Parathyroid adenoma (tissue), 2 donors: ENCODE measurements around the gene CCDC89.

ENCODE experiments used
- H2AFZ ChIP-seq: fragments of 300-600 bp; sonication (generic); one replicate; pipeline ENCODE4 v1.7.0; 2017; ENCODE audit warnings: antibody characterized with exemption, mild to moderate bottlenecking
- H3K27ac ChIP-seq: fragments of 300-600 bp; sonication (generic); one replicate; pipeline ENCODE4 v1.7.0; 2017
- H3K27me3 ChIP-seq: fragments of 300-600 bp; sonication (generic); one replicate; pipeline ENCODE4 v1.7.0; 2017; ENCODE audit warnings: low read length; ENCODE audit not compliant: control insufficient read depth, insufficient read depth
- H3K36me3 ChIP-seq: fragments of 300-600 bp; sonication (generic); one replicate; pipeline ENCODE4 v1.7.0; 2017; ENCODE audit warnings: low read length; ENCODE audit not compliant: control insufficient read depth, insufficient read depth
- H3K4me1 ChIP-seq: fragments of 300-600 bp; sonication (generic); one replicate; pipeline ENCODE4 v1.7.0; 2017; ENCODE audit warnings: control low read depth
- H3K4me2 ChIP-seq: fragments of 300-600 bp; sonication (generic); one replicate; pipeline ENCODE4 v1.7.0; 2017; ENCODE audit warnings: low read length
- H3K4me3 ChIP-seq: fragments of 300-600 bp; sonication (generic); one replicate; pipeline ENCODE4 v1.7.0; 2017; ENCODE audit warnings: low read depth, low read length
- H3K79me2 ChIP-seq: fragments of 300-600 bp; sonication (generic); one replicate; pipeline ENCODE4 v1.7.0; 2017; ENCODE audit warnings: control low read depth
- H3K9ac ChIP-seq: fragments of 300-600 bp; sonication (generic); one replicate; pipeline ENCODE4 v1.7.0; 2017; ENCODE audit warnings: mild to moderate bottlenecking
- H3K9me3 ChIP-seq: fragments of 300-600 bp; sonication (generic); one replicate; pipeline ENCODE4 v1.7.0; 2017; ENCODE audit warnings: low read length; ENCODE audit not compliant: control insufficient read depth
- CTCF ChIP-seq: fragments of 300-600 bp; sonication (generic); IDR thresholded peaks from one replicate; pipeline ENCODE4 v1.7.0; 2017; ENCODE audit warnings: antibody characterized with exemption, mild to moderate bottlenecking
- donor health status: primary hyperparathyroidism.

Gene CCDC89

GRCh38 chr11:85664615-85665481 is 21.1 kb downstream of the CCDC89 start, which contains the start of gene CREBZF:
Gene CREBZF, minus strand, starts transcription at chr11:85665129. Its CDS starts 254 bp downstream, at chr11:85664875.
- no peak for TF ChIP-seq CTCF

GRCh38 chr11:85663753-85664614 is 22.0 kb downstream of the CCDC89 start:
- Histone ChIP-seq H3K27ac (peak overlapping the region; percentile 96), H3K4me1 (peaks cover 6% of the 10 kb centered on the region), H3K79me2 (peaks cover 2% of the 10 kb centered on the region), H3K4me2 (peak overlapping the region; percentile 81), H3K4me3 (peak overlapping the region; percentile 80), H3K9me3 (no peaks in the 10 kb centered on the region), H2AFZ (peak overlapping the region; percentile 84), H3K36me3 (no peaks in the 10 kb centered on the region), H3K9ac (peak overlapping the region; percentile 98), H3K27me3 (no peaks in the 10 kb centered on the region)
- TF ChIP-seq CTCF = peak; percentile 63

More at GRCh38 chr11:85664615-85665481, 21.1 kb downstream of the CCDC89 start, which contains the start of gene CREBZF:
- no peaks in the 10 kb centered on the region for H3K27me3 ChIP-seq
- H3K36me3 ChIP-seq = no peaks in the 10 kb centered on the region
- H3K9ac ChIP-seq = peak within 1 kb of the TSS; percentile 98
- H3K79me2 ChIP-seq = peaks cover 2% of the 10 kb centered on the region
- H3K27ac ChIP-seq = peak within 1 kb of the TSS; percentile 96
- H3K4me3 ChIP-seq = peak within 1 kb of the TSS; percentile 80
- no peaks in the 10 kb centered on the region for H3K9me3 ChIP-seq
- peak within 1 kb of the TSS; percentile 84 for H2AFZ ChIP-seq
- peaks cover 6% of the 10 kb centered on the region for H3K4me1 ChIP-seq
- H3K4me2 ChIP-seq = peak within 1 kb of the TSS; percentile 81

- no peak for TF ChIP-seq CTCF
- no peaks in the 10 kb centered on the region for H3K36me3 ChIP-seq
- peaks cover 6% of the 10 kb centered on the region for H3K4me1 ChIP-seq
- H3K9ac ChIP-seq = no peak overlapping the region
- no peaks in the 10 kb centered on the region for H3K27me3 ChIP-seq
- no peaks in the 10 kb centered on the region for H3K9me3 ChIP-seq
- peaks cover 4% of the 10 kb centered on the region for H3K79me2 ChIP-seq
- peak overlapping the region; percentile 81 for H3K4me2 ChIP-seq
- H3K27ac ChIP-seq = peak overlapping the region; percentile 96
- H2AFZ ChIP-seq = no peak overlapping the region
- H3K4me3 ChIP-seq = peak overlapping the region; percentile 80
Observed at GRCh38 chr11:85663080-85663752, 22.8 kb downstream of the CCDC89 start.

GRCh38 chr11:85661972-85662664 is 23.9 kb downstream of the CCDC89 start:
- H3K4me1 ChIP-seq = peaks cover 6% of the 10 kb centered on the region
- no peak for TF ChIP-seq CTCF
- H3K27ac ChIP-seq = no peak overlapping the region
- H2AFZ ChIP-seq = no peak overlapping the region
- H3K9ac ChIP-seq = no peak overlapping the region
- H3K4me2 ChIP-seq = peak overlapping the region; percentile 9
- H3K36me3 ChIP-seq = no peaks in the 10 kb centered on the region
- H3K79me2 ChIP-seq = peaks cover 4% of the 10 kb centered on the region
- H3K9me3 ChIP-seq = no peaks in the 10 kb centered on the region
- no peaks in the 10 kb centered on the region for H3K27me3 ChIP-seq
- peak overlapping the region; percentile 80 for H3K4me3 ChIP-seq
